SW480 (cell line): ENCODE data around the gene MICU1.
"Not testable (repeated sequence)": the region's sequence is repeated elsewhere in the genome, so short reads cannot be mapped to it uniquely, and the experiment has no call there.

Experiments
- DNase-seq: peaks from one replicate; pipeline ENCODE4 v3.0.0-alpha.2; 2016; ENCODE audit warnings: low spot score

The MICU1 gene

DNA sequence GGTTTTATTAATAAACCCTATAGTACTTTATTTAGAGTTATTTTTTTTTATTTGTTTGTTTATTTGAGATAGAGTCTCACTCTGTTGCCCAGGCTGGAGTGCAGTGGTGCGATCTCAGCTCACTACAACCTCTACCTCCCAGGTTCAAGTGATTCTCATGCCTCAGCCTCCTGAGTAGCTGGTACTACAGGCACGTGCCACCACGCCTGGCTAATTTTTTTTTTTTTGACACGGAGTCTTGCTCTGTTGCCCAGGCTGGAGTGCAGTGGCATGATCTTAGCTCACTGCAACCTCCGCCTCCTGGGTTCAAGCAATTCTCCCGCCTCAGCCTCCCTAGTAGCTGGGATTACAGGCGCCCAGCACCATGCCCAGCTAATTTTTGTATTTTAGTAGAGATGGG, 279.8 kb downstream of the MICU1 start:
- not testable (repeated sequence) for DNase-seq

GRCh38 chr10:72344932-72345331, 280.9 kb downstream of the MICU1 start:
- DNase-seq, result no peak

GRCh38 chr10:72342911-72343310, 283.0 kb downstream of the MICU1 start:
- DNase-seq, result no peak

DNA sequence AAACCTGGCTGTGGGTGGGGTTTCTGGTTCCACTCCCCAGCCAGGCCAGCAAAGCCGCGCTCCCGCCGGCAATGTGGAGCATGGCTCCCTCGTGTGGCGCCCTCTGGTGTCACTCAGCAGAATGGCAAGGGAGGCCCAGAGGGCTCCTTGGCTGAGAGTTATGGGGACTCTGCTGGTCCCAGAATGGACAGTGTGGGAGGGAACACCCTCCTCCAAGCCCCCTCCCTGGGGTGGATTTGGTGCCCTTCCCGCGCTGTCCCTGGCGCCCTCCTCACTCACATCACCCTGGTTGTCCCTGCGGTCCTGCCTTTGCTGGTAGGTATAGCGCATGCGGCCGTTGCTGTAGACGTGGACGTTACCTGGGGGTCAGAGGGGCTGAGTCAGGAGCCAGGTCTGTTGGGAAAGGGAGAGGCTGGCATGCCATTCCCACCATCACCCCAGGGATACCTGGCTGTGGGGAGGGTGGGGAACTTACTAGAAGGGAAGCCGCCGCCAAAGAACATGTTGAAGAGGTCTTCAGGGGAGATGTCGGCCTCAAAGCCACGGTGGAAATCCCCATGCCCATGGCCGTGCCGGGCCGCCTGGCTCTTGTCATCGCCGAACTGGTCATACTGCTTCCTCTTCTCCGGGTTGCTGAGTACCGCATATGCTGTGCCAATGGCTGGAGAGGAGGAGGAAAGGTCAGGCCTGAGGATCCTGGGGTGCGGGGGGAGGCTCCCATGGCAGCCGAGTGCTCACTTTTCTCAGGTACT, 285.2 kb downstream of the MICU1 start:
- no peak for DNase-seq

GRCh38 chr10:72338180-72338579, 287.7 kb downstream of the MICU1 start:
- no peak for DNase-seq

- no peak for DNase-seq
Measured at GRCh38 chr10:72337722-72338121, 288.2 kb downstream of the MICU1 start.

DNA sequence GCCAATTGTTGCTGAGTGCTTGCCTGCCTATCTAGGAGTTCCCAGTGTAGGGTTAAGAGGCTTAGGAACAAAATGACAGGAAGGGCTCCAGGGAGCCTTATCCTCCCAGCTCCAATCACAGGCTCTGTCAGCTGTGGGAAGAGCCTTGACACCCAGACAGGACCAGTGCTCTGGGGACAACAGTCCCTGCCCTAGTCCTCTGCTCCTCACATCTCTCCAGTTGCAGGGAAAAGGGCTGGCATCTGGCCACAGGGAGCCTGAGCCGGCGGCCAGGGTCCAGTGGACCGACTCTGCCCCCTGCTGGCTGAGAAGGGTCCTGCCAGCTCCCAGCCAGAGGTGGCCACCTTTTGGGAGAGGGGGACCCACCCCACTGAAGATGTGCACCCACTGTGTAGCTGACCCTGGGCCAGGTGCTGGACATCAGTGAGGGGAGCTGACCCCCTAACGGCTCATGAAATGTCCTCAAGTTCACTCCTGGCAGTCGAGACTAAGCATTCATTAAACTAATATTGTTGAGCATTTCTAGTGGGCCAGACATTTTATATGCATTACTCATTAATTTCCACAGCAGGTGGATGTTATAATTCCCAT, 288.7 kb downstream of the MICU1 start:
- peak; percentile 61 for DNase-seq

DNA sequence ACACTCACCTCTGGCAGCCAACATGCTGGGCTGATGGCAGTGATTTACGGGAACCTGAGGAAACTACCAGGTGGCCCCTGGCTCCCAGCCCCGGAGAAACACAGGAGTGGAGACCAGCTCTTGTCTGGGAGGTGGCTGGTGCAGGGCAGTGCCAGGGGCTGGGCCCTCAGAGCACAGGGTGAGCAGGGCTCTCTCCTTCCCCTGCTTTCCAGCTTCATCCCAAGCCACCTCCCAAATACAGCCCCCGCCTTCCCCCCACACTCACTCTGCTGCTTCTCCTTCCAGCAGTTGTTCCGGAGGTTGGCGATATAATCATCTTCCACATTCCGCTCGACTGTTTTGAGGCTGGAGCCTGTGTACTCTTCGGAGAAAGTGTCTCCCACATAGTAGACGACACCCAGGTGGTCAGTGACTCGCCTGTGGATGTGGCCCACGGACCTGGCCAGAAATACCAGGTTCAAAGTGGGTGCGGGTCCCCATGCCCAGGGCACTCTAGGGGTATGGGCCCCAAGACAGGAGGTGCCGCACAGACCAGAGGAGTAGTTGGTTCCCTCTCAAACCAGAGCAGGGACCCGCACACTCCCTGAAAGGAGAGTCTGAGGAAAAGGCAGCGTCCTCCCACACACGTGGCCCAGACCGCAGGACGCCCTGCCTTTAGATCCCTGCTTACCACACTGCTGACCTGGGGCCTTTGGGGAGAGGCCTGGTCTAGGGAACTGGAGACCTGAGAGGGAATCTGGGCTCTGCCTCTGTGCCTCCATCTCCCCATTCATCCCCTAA, 289.4 kb downstream of the MICU1 start:
- DNase-seq, result no peak

DNA sequence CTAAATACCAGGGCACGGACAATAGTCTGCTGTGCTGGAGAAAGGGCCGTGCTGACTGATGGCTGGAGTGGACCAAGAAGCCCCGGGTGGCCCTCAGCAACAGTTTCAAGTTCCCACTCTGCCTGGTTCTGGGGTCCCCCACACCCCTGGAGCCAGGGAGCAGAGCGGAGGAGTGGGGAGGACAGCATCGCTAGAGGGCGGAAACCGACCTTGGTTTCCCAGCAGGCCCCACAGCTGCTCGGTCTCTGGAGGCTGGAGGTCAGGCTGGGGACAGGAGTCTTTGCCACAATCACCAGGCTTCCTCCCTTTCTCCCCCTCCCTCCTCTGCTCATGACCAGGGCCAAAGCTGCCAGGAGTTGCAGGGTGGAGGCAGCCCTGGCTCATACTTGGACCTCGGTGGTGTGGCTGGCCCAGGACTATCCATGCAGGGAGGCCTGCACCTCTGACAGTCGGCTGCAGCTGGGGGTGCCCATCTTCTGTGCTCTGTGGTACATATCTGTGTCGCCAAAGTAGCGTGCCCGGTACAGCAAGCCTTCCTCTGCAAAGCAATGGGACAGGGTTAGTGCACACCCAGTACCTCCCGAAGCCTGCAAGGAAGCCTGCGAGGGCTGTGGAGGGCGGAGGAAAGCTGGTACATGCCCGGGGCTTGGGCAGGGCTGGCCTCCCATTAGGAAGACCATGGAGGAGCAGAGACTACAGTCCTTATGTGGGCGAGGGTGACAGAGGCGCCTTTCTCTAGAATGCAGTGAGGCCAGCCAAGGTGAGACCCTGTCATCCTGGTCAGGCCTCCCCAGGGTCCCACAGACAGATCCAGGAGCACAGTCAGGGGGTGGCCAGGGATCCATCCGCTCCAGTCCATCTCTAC, 290.3 kb downstream of the MICU1 start:
- DNase-seq, result no peak

DNA sequence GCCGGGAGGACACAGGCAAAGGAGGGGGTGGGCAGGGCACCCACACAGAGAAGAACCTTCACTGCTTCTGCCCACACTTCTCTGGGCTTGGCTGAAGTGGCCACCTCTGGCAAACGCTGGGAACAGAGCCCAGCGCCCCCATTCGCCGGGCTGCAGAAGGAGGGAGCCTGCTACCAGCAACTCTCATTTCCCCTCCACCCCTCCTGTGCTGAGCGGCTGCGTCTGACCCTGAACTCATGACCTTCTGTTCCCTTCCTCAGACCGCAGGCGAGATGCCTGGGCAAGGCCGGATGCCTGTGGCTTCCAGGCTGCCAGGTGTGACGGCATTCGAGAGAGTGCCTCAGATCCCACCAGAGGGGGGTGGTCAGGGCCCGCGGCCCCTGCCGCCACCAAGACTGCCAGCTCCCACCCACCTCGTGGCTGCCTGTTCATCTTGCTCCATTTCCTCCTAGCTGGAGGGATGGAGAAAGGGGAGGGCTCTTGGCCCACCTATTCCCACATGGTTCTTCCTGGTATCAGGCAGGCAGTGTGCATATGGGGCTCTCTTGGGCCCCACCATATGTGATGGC, 291.0 kb downstream of the MICU1 start:
- DNase-seq, result peak; percentile 93

DNA sequence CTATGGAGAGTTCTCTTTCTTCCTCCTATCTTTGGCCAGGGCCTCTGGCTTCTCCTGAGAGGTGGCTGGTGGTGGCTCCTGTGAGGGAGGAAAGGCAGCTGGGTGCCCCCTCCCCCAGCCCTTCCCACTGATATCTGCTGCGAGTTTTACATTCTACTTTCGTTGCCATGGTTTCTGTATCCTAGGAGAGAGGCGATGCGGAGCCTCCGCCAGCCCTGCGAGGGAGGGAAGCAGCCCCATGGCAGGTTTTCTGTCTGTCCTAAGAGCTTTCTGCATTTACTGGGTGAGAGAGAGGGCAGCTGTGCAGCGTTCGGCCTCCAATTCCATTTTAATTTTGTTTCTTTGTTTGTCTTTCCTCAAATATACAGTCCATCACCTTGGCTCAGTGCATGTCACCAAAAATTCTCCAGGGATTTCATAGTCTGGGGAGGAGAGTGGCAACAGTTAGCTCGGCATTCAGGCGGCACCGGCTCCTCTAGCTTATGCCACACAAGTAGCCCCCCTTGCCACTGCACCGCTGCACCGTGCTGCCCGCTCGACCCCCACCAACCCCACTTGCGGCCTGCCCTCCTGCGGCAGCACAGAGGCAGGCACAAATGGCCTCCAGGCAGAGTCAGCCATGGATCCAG, 291.6 kb downstream of the MICU1 start:
- no peak for DNase-seq

DNA sequence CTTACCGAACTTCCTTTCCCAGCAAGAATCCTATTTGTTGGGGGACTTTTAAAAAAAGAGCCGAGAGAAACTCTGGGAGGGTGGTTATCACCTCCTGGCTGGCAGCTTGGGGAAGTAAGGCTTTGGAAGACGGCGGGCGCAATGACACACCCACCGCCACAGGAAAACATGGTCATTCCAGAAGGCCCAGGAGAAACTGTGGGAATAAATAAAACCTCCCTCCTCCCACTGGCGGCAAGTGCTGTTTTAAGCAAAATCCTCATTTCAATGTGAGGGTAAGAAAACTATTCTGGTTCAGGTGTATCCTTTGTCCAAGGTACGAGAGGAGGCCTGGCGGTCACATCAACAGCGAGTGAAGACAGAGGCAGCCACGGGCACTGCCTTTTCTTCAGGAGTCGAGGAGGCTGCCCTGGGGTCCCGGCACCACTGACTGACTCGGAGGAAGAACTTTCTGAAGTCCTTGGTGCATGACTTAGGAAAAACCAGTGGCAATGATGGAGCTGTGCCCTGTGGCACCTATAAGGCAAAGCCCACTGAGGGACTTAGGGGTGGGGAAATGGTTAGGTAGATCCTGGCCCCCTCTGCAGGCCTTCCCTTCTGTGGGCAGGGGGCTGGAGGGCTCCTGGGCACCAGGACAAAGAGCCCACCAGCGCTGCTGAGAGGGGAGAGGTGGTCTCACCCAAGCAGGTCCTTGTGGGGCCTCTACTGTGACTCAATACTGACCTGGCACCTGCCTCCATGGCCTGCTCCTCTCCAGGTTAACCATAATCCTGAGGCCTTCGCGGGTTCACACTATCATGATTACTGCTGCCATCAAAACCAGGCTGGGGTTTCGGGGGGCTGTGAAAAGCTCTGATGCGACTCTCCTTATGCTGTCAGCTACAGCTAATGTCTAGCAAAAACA, 292.5 kb downstream of the MICU1 start:
- DNase-seq, result no peak

GRCh38 chr10:72332423-72333111, 293.3 kb downstream of the MICU1 start:
- DNase-seq, result no peak

GRCh38 chr10:72331575-72332422, 294.1 kb downstream of the MICU1 start:
- DNase-seq, result peak; percentile 96

DNA sequence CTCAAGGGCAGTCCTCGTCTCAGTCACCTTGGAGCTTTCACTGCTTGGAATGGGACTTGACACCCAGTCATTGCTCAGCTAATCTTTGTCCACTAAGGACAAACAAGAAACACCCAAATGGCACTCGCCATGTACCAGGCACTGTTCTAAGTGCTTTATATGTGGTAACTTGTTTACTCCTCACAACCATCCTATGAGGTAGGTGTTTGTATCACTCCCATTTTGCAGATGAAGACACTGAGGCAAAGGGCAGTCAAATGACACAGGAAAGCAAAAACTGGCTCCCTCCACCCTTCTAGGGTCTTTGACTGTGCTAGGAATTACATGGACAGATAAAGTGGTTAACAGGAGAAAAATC, 295.8 kb downstream of the MICU1 start:
- DNase-seq, result no peak

DNA sequence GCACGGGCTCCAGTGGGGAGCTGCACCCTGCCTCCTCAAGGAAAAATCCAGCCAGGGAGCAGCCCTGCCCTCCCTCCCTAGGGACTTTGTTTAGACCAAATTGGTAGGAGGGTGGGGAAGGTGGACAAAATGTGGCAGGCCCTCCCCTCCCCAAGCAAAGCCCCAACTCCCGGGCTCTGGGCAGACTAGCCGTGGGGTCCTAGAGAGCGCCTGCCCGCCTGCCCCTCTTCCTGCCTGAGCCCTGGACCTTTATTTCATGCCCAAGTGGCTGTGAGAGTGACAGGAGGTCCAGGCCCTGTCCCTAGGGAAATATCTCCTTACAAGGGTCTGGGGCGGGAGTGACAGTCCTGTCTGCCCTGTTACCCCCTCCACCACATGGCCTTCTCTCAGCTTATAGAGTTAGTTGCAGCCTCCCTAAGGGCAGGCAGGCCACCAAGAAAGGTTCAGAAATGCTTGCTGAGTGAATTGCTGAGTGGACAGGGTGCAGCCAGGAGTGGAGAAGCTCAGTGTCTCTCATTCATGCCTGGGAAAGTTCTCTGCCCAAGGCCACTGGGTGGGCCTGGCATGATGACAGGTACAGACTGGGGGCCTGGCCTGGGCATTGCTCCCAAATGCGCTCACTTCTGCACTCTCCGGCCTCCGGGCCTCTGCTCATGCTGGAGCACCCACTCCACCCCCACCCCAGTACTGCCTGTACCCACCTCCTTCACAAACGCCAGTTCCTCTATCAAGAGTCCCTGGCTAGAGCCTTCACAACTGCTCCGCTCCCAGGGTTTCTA, 296.4 kb downstream of the MICU1 start:
- DNase-seq, result no peak

- no peak for DNase-seq
Measured at GRCh38 chr10:72328829-72329204, 297.1 kb downstream of the MICU1 start.
